Upper lobe of left lung (tissue), 6 donors: Measurements from ENCODE around the gene TAPBPL. TPM values are rescaled to one million over a fixed set of nuclear protein-coding genes. Genes with fewer than 3 reads are reported as not detected.
"Not testable (repeated sequence)": the region's sequence is repeated elsewhere in the genome, so short reads cannot be mapped to it uniquely, and the experiment has no call there.

ENCODE experiments used
- ATAC-seq, 2 donors: fragments of 200-7000 bp; cut with Tn5 transposase; one replicate each; pipeline ENCODE4 v1.9.1; 2022; ENCODE audit warnings: mild to moderate bottlenecking in 2 of 2, moderate library complexity in 2 of 2; ENCODE audit not compliant: low FRiP score in 2 of 2
- DNase-seq, 2 donors: peaks; one replicate each; pipeline ENCODE4 v3.0.0-alpha.2; 2019 to 2020
- H3K27ac ChIP-seq, 4 donors: fragments of 200-600 bp; sonication (generic); one replicate each; pipeline ENCODE4 v1.5.1; 2016 to 2019
- H3K27me3 ChIP-seq, 4 donors: fragments of 200-600 bp; sonication (generic); one replicate each; pipeline ENCODE4 v1.5.1; 2017 to 2019
- H3K36me3 ChIP-seq, 4 donors: fragments of 200-600 bp; sonication (generic); one replicate each; pipeline ENCODE4 v1.5.1; 2016 to 2019
- H3K4me1 ChIP-seq, 4 donors: fragments of 200-600 bp; sonication (generic); one replicate each; pipeline ENCODE4 v1.5.1; 2018 to 2019
- H3K4me3 ChIP-seq, 4 donors: fragments of 200-600 bp; sonication (generic); one replicate each; pipeline ENCODE4 v1.5.1; 2017 to 2019; ENCODE audit warnings: mild to moderate bottlenecking in 2 of 4, moderate library complexity in 1 of 4
- H3K9me3 ChIP-seq, 4 donors: fragments of 200-600 bp; sonication (generic); one replicate each; pipeline ENCODE4 v1.5.1; 2018 to 2019
- CTCF ChIP-seq, 6 experiments: fragments of 450-650 bp in 4 of 6; fragments of 200-600 bp in 2 of 6; sonication (generic) in 2 of 6; IDR thresholded peaks; one replicate each; pipeline ENCODE4 v1.5.1; 2016 to 2019; ENCODE audit warnings: antibody characterized with exemption in 6 of 6
- EP300 ChIP-seq, 4 donors: sonication (generic); formaldehyde crosslinking; IDR thresholded peaks; one replicate each; pipeline ENCODE4 v1.5.1; 2017; ENCODE audit warnings: antibody characterized with exemption in 4 of 4, control low read depth in 2 of 4
- POLR2A ChIP-seq, 4 donors: fragments of 450-650 bp; IDR thresholded peaks; one replicate each; pipeline ENCODE4 v1.5.1; 2016 to 2017; ENCODE audit warnings: antibody characterized with exemption in 4 of 4, mild to moderate bottlenecking in 2 of 4
- POLR2AphosphoS5 ChIP-seq, 2 donors: sonication (generic); formaldehyde crosslinking; IDR thresholded peaks; one replicate each; pipeline ENCODE4 v1.5.1; 2017; ENCODE audit warnings: antibody characterized with exemption in 2 of 2
- WGBS, 2 donors: methylation state at CpG; one replicate each; pipeline ENCODE4 v1.1.5; 2017 to 2018; 5-methylcytosine and 5-hydroxymethylcytosine counted together
- total RNA-seq, 6 donors: library from RNA; depleted of rRNA in 4 of 6; stranded (reverse); fragments of >200 nt in 4 of 6; gene quantifications; one replicate each; pipeline versions ENCODE4 v1.1.0 to v1.2.1, GENCODE V29; 2016 to 2021
- donor health status: DM: no; HTN: no; CAD: no; lungs with moderate emphysema.
- donor health status: DM: no; HTN: yes; CAD: no; lungs with severe emphysema.

TAPBPL gene
- total RNA-seq, 6 donors from 2014 or later: 32.6 to 71.5 (median 46.9) TPM

DNA sequence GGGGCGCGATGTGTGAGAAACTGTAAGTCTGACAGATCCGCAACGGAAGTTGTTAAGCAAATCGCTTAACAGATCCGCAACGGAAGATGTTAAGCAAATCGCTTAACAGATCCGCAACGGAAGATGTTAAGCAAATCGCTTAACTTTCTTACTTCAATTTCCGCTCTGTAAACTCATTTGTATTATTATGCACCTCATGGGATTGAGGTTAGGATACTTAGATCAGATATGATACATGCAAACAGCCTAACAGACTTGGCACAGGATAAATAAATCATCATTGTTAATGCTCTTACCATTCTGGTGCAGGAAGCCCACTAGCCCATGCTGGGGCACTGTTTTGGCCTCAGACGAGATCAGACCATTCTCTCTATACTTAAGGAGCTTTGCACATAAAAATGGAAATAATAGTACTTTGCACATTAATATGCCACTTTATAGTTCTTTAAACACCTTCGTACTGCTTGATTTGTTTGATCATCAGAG is 42.5 kb downstream of the TAPBPL start:
- Histone ChIP-seq H3K36me3 (peaks cover 0 to 41% (median 15%) of the 10 kb centered on the region in 4 donors), H3K4me1 (peaks cover 18 to 26% (median 21%) of the 10 kb centered on the region in 4 donors), H3K27me3 (no peaks in the 10 kb centered on the region), H3K9me3 (no peaks in the 10 kb centered on the region), H3K27ac (peak overlapping the region in 3 of 4 donors; percentile 94 to 97 (median 95)), H3K4me3 (peak overlapping the region; percentile 34 to 90 (median 84))
- ATAC-seq (peak in 1 of 2 donors; percentile 1), DNase-seq (no peak)
- TF ChIP-seq EP300 (IDR thresholded peaks at IDR 0.05): no peak
- TF ChIP-seq POLR2A (IDR thresholded peaks at IDR 0.05): no peak
- no peak for TF ChIP-seq POLR2AphosphoS5 (IDR thresholded peaks at IDR 0.05)
- no peak for TF ChIP-seq CTCF (IDR thresholded peaks at IDR 0.05)
- WGBS, 2 donors: 1% methylated on average over 14 of the region's 14 CpGs

DNA sequence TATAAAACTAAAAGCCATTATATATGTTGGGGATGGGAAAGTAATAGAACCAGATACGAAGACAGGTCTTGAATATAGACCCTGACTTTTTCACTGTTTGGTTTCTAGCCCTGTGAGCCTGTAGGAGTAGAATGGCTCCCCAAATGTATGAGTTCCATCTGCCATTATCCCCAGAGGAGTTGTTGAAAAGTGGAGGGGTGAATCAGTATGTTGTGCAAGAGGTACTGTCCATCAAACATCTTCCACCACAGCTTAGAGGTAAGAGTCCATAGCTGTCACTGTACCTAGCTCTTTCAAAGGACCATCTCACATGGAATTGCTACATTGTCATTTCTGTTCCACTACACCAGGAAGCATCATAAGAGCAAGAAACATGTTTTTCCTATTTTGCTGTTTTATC is 43.1 kb downstream of the TAPBPL start:
- 77 to 95% methylated on average over 1 of the region's 1 CpG for WGBS, 2 donors
- peaks cover 18 to 26% (median 21%) of the 10 kb centered on the region in 4 donors for H3K4me1 ChIP-seq
- no peak for DNase-seq
- H3K27me3 ChIP-seq: no peaks in the 10 kb centered on the region
- TF ChIP-seq POLR2AphosphoS5 (IDR thresholded peaks at IDR 0.05): no peak
- TF ChIP-seq POLR2A (IDR thresholded peaks at IDR 0.05): no peak
- no peak for TF ChIP-seq CTCF (IDR thresholded peaks at IDR 0.05)
- H3K4me3 ChIP-seq: peak overlapping the region in 2 of 4 donors; percentile 83 to 85
- H3K9me3 ChIP-seq: no peaks in the 10 kb centered on the region
- no peak overlapping the region for H3K27ac ChIP-seq
- ATAC-seq: no peak
- peaks cover 0 to 46% (median 18%) of the 10 kb centered on the region in 4 donors for H3K36me3 ChIP-seq

- not testable (repeated sequence) for H3K27ac ChIP-seq, H3K4me3 ChIP-seq, ATAC-seq, H3K27me3 ChIP-seq, H3K9me3 ChIP-seq, DNase-seq
- Histone ChIP-seq H3K4me1 (peaks cover 15 to 22% (median 18%) of the 10 kb centered on the region in 4 donors), H3K36me3 (peaks cover 0 to 35% (median 17%) of the 10 kb centered on the region in 4 donors)
- 74 to 86% methylated on average over 3 of the region's 3 CpGs for WGBS, 2 donors
Observed at GRCh38 chr12:6497291-6497690, 45.4 kb downstream of the TAPBPL start.

DNA sequence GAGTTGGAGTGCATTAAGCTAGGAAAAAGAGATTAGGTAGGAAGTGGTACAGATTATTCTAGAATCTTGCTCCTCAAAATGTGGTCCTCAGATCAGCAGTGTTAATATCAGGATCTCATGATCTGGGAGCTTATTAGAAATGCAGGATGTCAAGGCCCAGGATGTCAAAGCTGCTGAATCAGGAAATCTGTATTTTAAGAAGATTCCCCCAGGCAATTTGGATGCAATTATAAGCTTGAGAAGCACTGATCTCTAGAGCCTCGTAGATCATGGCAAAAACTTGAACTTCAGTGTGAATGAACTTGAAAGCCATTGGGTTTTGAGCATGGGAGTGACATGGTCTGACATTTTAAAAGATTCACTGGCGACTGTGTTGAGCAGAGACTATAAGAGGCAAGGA is 48.6 kb downstream of the TAPBPL start:
- TF ChIP-seq CTCF (IDR thresholded peaks at IDR 0.05) (no peak), EP300 (IDR thresholded peaks at IDR 0.05) (no peak)
- Histone ChIP-seq H3K9me3 (no peaks in the 10 kb centered on the region), H3K27me3 (no peaks in the 10 kb centered on the region), H3K27ac (no peak overlapping the region), H3K36me3 (peaks cover 0 to 47% (median 23%) of the 10 kb centered on the region in 4 donors), H3K4me3 (no peak overlapping the region), H3K4me1 (peaks cover 0 to 3% (median 1%) of the 10 kb centered on the region in 4 donors)
- ATAC-seq (no peak), DNase-seq (no peak)
- 96 to 97% methylated on average over 2 of the region's 2 CpGs for WGBS, 2 donors

DNA sequence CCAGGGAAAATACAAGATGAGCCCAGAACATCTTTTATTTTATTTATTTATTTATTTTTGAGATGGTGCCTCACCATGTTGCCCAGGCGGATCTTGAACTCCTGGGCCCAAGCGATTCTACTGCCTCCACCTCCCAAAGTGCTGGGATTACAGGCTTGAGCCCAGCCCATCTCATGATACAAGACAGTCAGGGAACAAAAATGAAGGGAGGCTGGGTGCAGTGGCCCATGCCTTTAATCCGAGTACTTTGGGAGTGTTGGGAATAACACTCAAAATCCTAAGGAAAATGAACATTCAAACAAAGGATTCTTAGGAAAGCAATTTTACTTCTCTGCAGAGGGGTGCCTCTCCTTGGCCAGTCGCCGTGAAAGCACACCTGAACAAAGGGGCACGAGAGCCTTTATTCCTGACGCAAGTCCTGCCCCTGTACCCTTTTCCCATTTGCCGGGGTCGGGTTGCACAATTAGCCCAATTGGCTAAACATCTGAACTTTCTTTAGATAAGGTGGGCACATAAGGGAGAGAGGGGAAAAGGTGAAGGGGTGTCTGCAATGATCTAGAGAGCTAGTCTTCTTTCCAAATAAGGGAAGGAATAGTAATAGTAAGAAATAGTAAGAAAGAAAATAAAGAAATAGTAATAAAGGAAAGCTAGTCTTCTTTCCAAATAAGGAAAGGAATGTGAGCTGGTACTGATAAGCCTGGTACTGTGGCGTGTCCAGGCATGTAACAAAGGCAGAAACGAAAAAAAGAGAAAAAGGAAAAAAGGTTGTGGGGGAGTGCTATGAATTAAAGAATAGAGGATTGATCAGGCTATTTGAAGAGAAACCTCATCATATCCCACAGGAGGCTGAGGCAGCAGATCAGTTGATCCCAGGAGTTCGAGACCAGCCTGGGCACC is 55.5 kb downstream of the TAPBPL start:
- Histone ChIP-seq H3K36me3 (peaks cover 8 to 41% (median 30%) of the 10 kb centered on the region in 4 donors), H3K27ac (no peak overlapping the region), H3K27me3 (no peaks in the 10 kb centered on the region), H3K4me1 (no peaks in the 10 kb centered on the region), H3K9me3 (no peaks in the 10 kb centered on the region), H3K4me3 (no peak overlapping the region)
- TF ChIP-seq POLR2AphosphoS5 (IDR thresholded peaks at IDR 0.05) (no peak), EP300 (IDR thresholded peaks at IDR 0.05) (no peak)
- DNase-seq: no peak
- ATAC-seq: no peak
- WGBS, 2 donors: 82 to 83% methylated on average over 12 of the region's 12 CpGs
